ENCODE measurements around the gene LRCH2. TPM values are rescaled to one million over a fixed set of nuclear protein-coding genes. Genes with fewer than 3 reads are reported as not detected.

LRCH2 gene
- 1 to 10 TPM in 1 of 4 donors, under 1 TPM in 3; 0.11 to 3.8 (median 0.45) TPM for total RNA-seq

- peak within 1 kb of the TSS; percentile 18 to 65 (median 48) for H3K4me3 ChIP-seq
- DNase-seq, result no peak
- peak within 1 kb of the TSS in 3 of 4 donors; percentile 51 to 78 (median 64) for H3K27ac ChIP-seq
- no peaks in the 10 kb centered on the region for H3K36me3 ChIP-seq
- H3K9me3 ChIP-seq, result no peaks in the 10 kb centered on the region
- 6 to 25% methylated on average over 12 to 24 of the region's 59 CpGs for WGBS, 2 donors
- H3K4me1 ChIP-seq, result no peaks in the 10 kb centered on the region
- TF ChIP-seq POLR2A (IDR thresholded peaks at IDR 0.05) (no peak), CTCF (IDR thresholded peaks at IDR 0.05) (no peak)
- intact Hi-C loops (cut with DNase I), result no loop called here
- peaks cover 0 to 11% (median 0%) of the 10 kb centered on the region in 4 donors for H3K27me3 ChIP-seq
Observed at GRCh38 chrX:115233497-115234455, at the start of gene LRCH2. TSS of gene LRCH2 (minus strand) at chrX:115234096. CDS start at chrX:115234041, 55 bp downstream.

GRCh38 chrX:115269051-115269683, 35.3 kb upstream of the LRCH2 start:
- no peak overlapping the region for H3K27ac ChIP-seq
- intact Hi-C loops (cut with DNase I), result no loop called here
- TF ChIP-seq CTCF (IDR thresholded peaks at IDR 0.05), result no peak
- TF ChIP-seq POLR2A (IDR thresholded peaks at IDR 0.05), result no peak
- H3K36me3 ChIP-seq, result no peaks in the 10 kb centered on the region
- no peak for DNase-seq
- H3K4me3 ChIP-seq, result no peak overlapping the region
- no peaks in the 10 kb centered on the region for H3K27me3 ChIP-seq
- no peaks in the 10 kb centered on the region for H3K9me3 ChIP-seq
- no peaks in the 10 kb centered on the region for H3K4me1 ChIP-seq
- 70 to 100% methylated on average over 1 of the region's 1 CpG for WGBS, 2 donors

GRCh38 chrX:115268421-115268820, 34.5 kb upstream of the LRCH2 start:
- Histone ChIP-seq H3K36me3 (no peaks in the 10 kb centered on the region), H3K27me3 (no peaks in the 10 kb centered on the region), H3K27ac (no peak overlapping the region), H3K9me3 (no peaks in the 10 kb centered on the region), H3K4me1 (no peaks in the 10 kb centered on the region), H3K4me3 (no peak overlapping the region)
- WGBS, 2 donors, result 30 to 54% methylated on average over 3 of the region's 3 CpGs
- DNase-seq, result no peak
- peak in 1 of 6 experiments; percentile 10 for TF ChIP-seq CTCF (IDR thresholded peaks at IDR 0.05)
- no peak for TF ChIP-seq POLR2A (IDR thresholded peaks at IDR 0.05)
- intact Hi-C loops (cut with DNase I), result no loop called here

- Histone ChIP-seq H3K36me3 (no peaks in the 10 kb centered on the region), H3K27ac (no peak overlapping the region), H3K9me3 (no peaks in the 10 kb centered on the region), H3K27me3 (no peaks in the 10 kb centered on the region), H3K4me3 (no peak overlapping the region), H3K4me1 (no peaks in the 10 kb centered on the region)
- no peak for TF ChIP-seq POLR2A (IDR thresholded peaks at IDR 0.05)
- no peak for TF ChIP-seq CTCF (IDR thresholded peaks at IDR 0.05)
- intact Hi-C loops (cut with DNase I), result no loop called here
- no peak for DNase-seq
- WGBS, 2 donors, result 44 to 57% methylated on average over 2 of the region's 2 CpGs
Observed at GRCh38 chrX:115266300-115266699, 32.4 kb upstream of the LRCH2 start.

GRCh38 chrX:115264009-115264408, 30.1 kb upstream of the LRCH2 start:
- WGBS, 2 donors, result 63 to 81% methylated on average over 2 of the region's 2 CpGs

More at GRCh38 chrX:115264009-115264408, 30.1 kb upstream of the LRCH2 start:
- Histone ChIP-seq H3K9me3 (no peaks in the 10 kb centered on the region), H3K36me3 (no peaks in the 10 kb centered on the region), H3K4me1 (no peaks in the 10 kb centered on the region), H3K27me3 (no peaks in the 10 kb centered on the region), H3K27ac (no peak overlapping the region), H3K4me3 (no peak overlapping the region)
- no peak for DNase-seq
- intact Hi-C loops (cut with DNase I), result no loop called here
- no peak for TF ChIP-seq POLR2A (IDR thresholded peaks at IDR 0.05)
- no peak for TF ChIP-seq CTCF (IDR thresholded peaks at IDR 0.05)

All from esophagus squamous epithelium (tissue), 5 donors.